Sigmoid colon (tissue), 4 donors: Measurements from ENCODE around the gene EVA1C.

Experiments
- CTCF ChIP-seq, 4 experiments: fragments of 450-650 bp in 3 of 4; fragments of 200-600 bp in 1 of 4; IDR thresholded peaks; one replicate each; pipeline ENCODE4 v1.5.1; 2016 to 2019; ENCODE audit warnings: antibody characterized with exemption in 4 of 4, mild to moderate bottlenecking in 3 of 4, moderate library complexity in 2 of 4
- EP300 ChIP-seq, 4 donors: sonication (generic); formaldehyde crosslinking; IDR thresholded peaks; one replicate each; pipeline ENCODE4 v1.6.1; 2017; ENCODE audit warnings: antibody characterized with exemption in 4 of 4

DNA sequence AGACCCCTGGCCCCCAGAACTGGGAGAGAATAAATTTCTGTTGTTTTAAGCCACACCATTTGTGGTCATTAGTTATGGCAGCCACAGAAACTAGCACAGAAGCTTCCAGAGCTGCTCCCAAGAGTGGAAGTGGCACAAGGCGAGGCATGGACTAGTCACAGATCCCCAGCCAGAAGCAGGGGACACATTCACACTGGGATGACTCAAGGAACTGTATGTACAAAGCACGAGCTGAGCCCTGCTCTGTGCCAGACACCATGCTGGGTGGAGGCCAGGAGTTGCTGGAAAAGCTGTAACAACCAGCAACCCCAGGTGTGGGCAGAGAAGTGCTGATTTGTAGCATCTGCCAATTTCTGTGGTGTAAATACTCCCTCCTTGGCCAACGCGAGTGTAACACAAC is 117.2 kb downstream of the EVA1C start:
- TF ChIP-seq EP300 (IDR thresholded peaks at IDR 0.05) (no peak), CTCF (IDR thresholded peaks at IDR 0.05) (no peak)
